Naive B cell (primary cell): ENCODE results near the gene CDA. TPM values are rescaled to one million over a fixed set of nuclear protein-coding genes. Genes with fewer than 3 reads are reported as not detected.

Experiments used
- ATAC-seq, 2 donors: fragments of 150-1000 bp; cut with Tn5 transposase; 2 replicates each; pipeline ENCODE4 v1.10.0; 2021; ENCODE audit warnings: low read depth in 2 of 2, mild to moderate bottlenecking in 2 of 2, moderate library complexity in 2 of 2
- DNase-seq: peaks from one replicate; pipeline ENCODE4 v3.0.0; 2022
- H3K27ac Mint-ChIP-seq, 6 donors: one replicate each; pipeline ENCODE4 v1.8.0; 2020 to 2022; ENCODE audit warnings: mild to moderate bottlenecking in 6 of 6, mixed read lengths in 6 of 6, moderate library complexity in 5 of 6, inconsistent platforms in 2 of 6
- H3K27me3 Mint-ChIP-seq, 3 donors: one replicate each; pipeline ENCODE4 v1.8.0; 2021 to 2022; ENCODE audit warnings: mixed read lengths in 3 of 3, mild to moderate bottlenecking in 1 of 3
- H3K36me3 Mint-ChIP-seq, 2 donors: one replicate each; pipeline ENCODE4 v1.8.0; 2020 to 2022; ENCODE audit warnings: mixed read lengths in 2 of 2, inconsistent platforms in 1 of 2, mild to moderate bottlenecking in 1 of 2
- H3K4me1 Mint-ChIP-seq, 3 donors: one replicate each; pipeline ENCODE4 v1.8.0; 2020 to 2022; ENCODE audit warnings: mixed read lengths in 3 of 3, inconsistent platforms in 1 of 3, mild to moderate bottlenecking in 1 of 3, moderate library complexity in 1 of 3
- H3K4me3 Mint-ChIP-seq, 8 donors: one replicate each; pipeline ENCODE4 v1.8.0; 2020 to 2022; ENCODE audit warnings: mild to moderate bottlenecking in 8 of 8, mixed read lengths in 8 of 8, moderate library complexity in 8 of 8, inconsistent platforms in 2 of 8
- H3K9me3 Mint-ChIP-seq, 7 donors: one replicate each; pipeline ENCODE4 v1.8.0; 2020 to 2022; ENCODE audit warnings: mixed read lengths in 7 of 7, mild to moderate bottlenecking in 5 of 7, inconsistent platforms in 2 of 7, moderate library complexity in 1 of 7
- polyA plus RNA-seq, 6 donors: library from polyadenylated mRNA; unstranded; fragments of 300-500 nt; fragmentation: Illumina TruSeq; gene quantifications; one replicate each; pipeline ENCODE4 v1.2.3, GENCODE V29; 2021; ENCODE audit warnings: low read depth in 6 of 6

Gene CDA
- polyA plus RNA-seq, 6 donors from 2014 or later, result 0.30 to 3.2 (median 0.59) TPM; not detected in 2

GRCh38 chr1:20657024-20657423, 68.1 kb downstream of the CDA start:
- Mint-ChIP-seq H3K27ac (peak overlapping the region in 1 of 6 donors; percentile 37), H3K4me3 (peak overlapping the region in 1 of 8 donors; percentile 68), H3K4me1 (peaks cover 33 to 40% (median 39%) of the 10 kb centered on the region in 3 donors)

GRCh38 chr1:20658166-20658915, 69.4 kb downstream of the CDA start:
- Mint-ChIP-seq H3K4me1 (peaks cover 42 to 53% (median 48%) of the 10 kb centered on the region in 3 donors), H3K4me3 (peak overlapping the region in 2 of 8 donors; percentile 30 to 99), H3K36me3 (peaks cover 13 to 17% of the 10 kb centered on the region in 2 donors), H3K9me3 (no peaks in the 10 kb centered on the region), H3K27ac (peak overlapping the region in 2 of 6 donors; percentile 59 to 98), H3K27me3 (no peaks in the 10 kb centered on the region)
- ATAC-seq (no peak), DNase-seq (no peak)

More at GRCh38 chr1:20657024-20657423, 68.1 kb downstream of the CDA start:
- no peaks in the 10 kb centered on the region for H3K27me3 Mint-ChIP-seq
- no peaks in the 10 kb centered on the region for H3K9me3 Mint-ChIP-seq
- DNase-seq (no peak), ATAC-seq (no peak)
- peaks cover 13 to 21% of the 10 kb centered on the region in 2 donors for H3K36me3 Mint-ChIP-seq

GRCh38 chr1:20660363-20660762, 71.5 kb downstream of the CDA start:
- ATAC-seq (no peak), DNase-seq (no peak)
- H3K36me3 Mint-ChIP-seq, result peaks cover 13 to 17% of the 10 kb centered on the region in 2 donors
- no peaks in the 10 kb centered on the region for H3K9me3 Mint-ChIP-seq
- H3K27ac Mint-ChIP-seq, result peak overlapping the region; percentile 66 to 98 (median 98)
- H3K4me3 Mint-ChIP-seq, result peak overlapping the region; percentile 94 to 100 (median 99)
- peaks cover 42 to 54% (median 48%) of the 10 kb centered on the region in 3 donors for H3K4me1 Mint-ChIP-seq
- H3K27me3 Mint-ChIP-seq, result no peaks in the 10 kb centered on the region

GRCh38 chr1:20660847-20661206, 71.9 kb downstream of the CDA start:
- peak overlapping the region; percentile 94 to 100 (median 99) for H3K4me3 Mint-ChIP-seq
- H3K27me3 Mint-ChIP-seq, result no peaks in the 10 kb centered on the region
- peaks cover 13 to 17% of the 10 kb centered on the region in 2 donors for H3K36me3 Mint-ChIP-seq
- H3K4me1 Mint-ChIP-seq, result peaks cover 42 to 54% (median 48%) of the 10 kb centered on the region in 3 donors
- no peak for DNase-seq
- no peaks in the 10 kb centered on the region for H3K9me3 Mint-ChIP-seq
- H3K27ac Mint-ChIP-seq, result peak overlapping the region; percentile 66 to 98 (median 98)
- ATAC-seq, result peak; percentile 16 to 25

GRCh38 chr1:20661207-20662109, 72.6 kb downstream of the CDA start, which contains the start of gene DDOST:
Gene DDOST (minus strand): TSS chr1:20661369. CDS start chr1:20661350, 19 bp downstream.
- Mint-ChIP-seq H3K9me3 (no peaks in the 10 kb centered on the region), H3K27me3 (no peaks in the 10 kb centered on the region), H3K36me3 (peaks cover 12 to 15% of the 10 kb centered on the region in 2 donors), H3K4me3 (peak within 1 kb of the TSS; percentile 94 to 100 (median 99)), H3K27ac (peak within 1 kb of the TSS; percentile 66 to 98 (median 98)), H3K4me1 (peaks cover 42 to 54% (median 48%) of the 10 kb centered on the region in 3 donors)
- peak; percentile 96 for DNase-seq
- peak; percentile 93 to 94 for ATAC-seq

GRCh38 chr1:20662110-20662475, 73.2 kb downstream of the CDA start:
- peak overlapping the region; percentile 94 to 100 (median 99) for H3K4me3 Mint-ChIP-seq
- peak overlapping the region; percentile 81 to 98 (median 98) for H3K27ac Mint-ChIP-seq
- DNase-seq, result no peak

GRCh38 chr1:20663365-20663764, 74.5 kb downstream of the CDA start:
- Mint-ChIP-seq H3K27ac (peak overlapping the region in 4 of 6 donors; percentile 33 to 98 (median 38)), H3K4me1 (peaks cover 34 to 46% (median 44%) of the 10 kb centered on the region in 3 donors), H3K9me3 (peaks cover 0 to 3% (median 0%) of the 10 kb centered on the region in 7 donors), H3K4me3 (peak overlapping the region in 7 of 8 donors; percentile 22 to 99 (median 99)), H3K36me3 (peaks cover 5 to 7% of the 10 kb centered on the region in 2 donors), H3K27me3 (no peaks in the 10 kb centered on the region)
- DNase-seq (no peak), ATAC-seq (no peak)

More at GRCh38 chr1:20662110-20662475, 73.2 kb downstream of the CDA start:
- peaks cover 0 to 3% (median 0%) of the 10 kb centered on the region in 7 donors for H3K9me3 Mint-ChIP-seq
- H3K27me3 Mint-ChIP-seq, result no peaks in the 10 kb centered on the region
- peaks cover 35 to 47% (median 47%) of the 10 kb centered on the region in 3 donors for H3K4me1 Mint-ChIP-seq
- ATAC-seq, result no peak
- H3K36me3 Mint-ChIP-seq, result peaks cover 5 to 9% of the 10 kb centered on the region in 2 donors

- DNase-seq (no peak), ATAC-seq (no peak)
- Mint-ChIP-seq H3K4me1 (peaks cover 32 to 42% (median 38%) of the 10 kb centered on the region in 3 donors), H3K36me3 (peaks cover 4 to 5% of the 10 kb centered on the region in 2 donors), H3K9me3 (peaks cover 0 to 3% (median 0%) of the 10 kb centered on the region in 7 donors), H3K27ac (peak overlapping the region in 1 of 6 donors; percentile 32), H3K4me3 (peak overlapping the region in 4 of 8 donors; percentile 2 to 99 (median 42)), H3K27me3 (no peaks in the 10 kb centered on the region)
These were observed 75.2 kb downstream of the CDA start for GRCh38 chr1:20663969-20664715.

- no peak for ATAC-seq
- H3K27ac Mint-ChIP-seq, result no peak overlapping the region
- H3K36me3 Mint-ChIP-seq, result no peaks in the 10 kb centered on the region
- DNase-seq, result no peak
- peak overlapping the region in 1 of 8 donors; percentile 66 for H3K4me3 Mint-ChIP-seq
- H3K27me3 Mint-ChIP-seq, result no peaks in the 10 kb centered on the region
- peaks cover 0 to 3% (median 0%) of the 10 kb centered on the region in 7 donors for H3K9me3 Mint-ChIP-seq
- peaks cover 16 to 27% (median 22%) of the 10 kb centered on the region in 3 donors for H3K4me1 Mint-ChIP-seq
These were observed 76.8 kb downstream of the CDA start for GRCh38 chr1:20665726-20666125.

- ATAC-seq (no peak), DNase-seq (no peak)
- peak overlapping the region in 1 of 6 donors; percentile 67 for H3K27ac Mint-ChIP-seq
- H3K36me3 Mint-ChIP-seq, result no peaks in the 10 kb centered on the region
- H3K27me3 Mint-ChIP-seq, result no peaks in the 10 kb centered on the region
- H3K4me1 Mint-ChIP-seq, result peaks cover 12 to 22% (median 18%) of the 10 kb centered on the region in 3 donors
- H3K4me3 Mint-ChIP-seq, result no peak overlapping the region
- H3K9me3 Mint-ChIP-seq, result peaks cover 0 to 3% (median 0%) of the 10 kb centered on the region in 7 donors
These were observed 77.2 kb downstream of the CDA start for GRCh38 chr1:20666146-20666545.

GRCh38 chr1:20666804-20667203, 77.9 kb downstream of the CDA start:
- H3K36me3 Mint-ChIP-seq, result no peaks in the 10 kb centered on the region
- DNase-seq, result no peak
- ATAC-seq, result peak in 1 of 2 donors; percentile 42
- peaks cover 0 to under 1% (median under 1%) of the 10 kb centered on the region in 3 donors for H3K27me3 Mint-ChIP-seq
- H3K9me3 Mint-ChIP-seq, result peaks cover 0 to 3% (median 0%) of the 10 kb centered on the region in 7 donors
- peaks cover 11 to 16% (median 11%) of the 10 kb centered on the region in 3 donors for H3K4me1 Mint-ChIP-seq
- peak overlapping the region in 3 of 8 donors; percentile 16 to 63 (median 18) for H3K4me3 Mint-ChIP-seq
- H3K27ac Mint-ChIP-seq, result no peak overlapping the region
